Measurements from ENCODE around the gene TP53I3.

TP53I3 gene

GRCh38 chr2:24058564-24059271, 25.9 kb downstream of the TP53I3 start:
- no peak overlapping the region for H4K91ac ChIP-seq (ENCODE audit: low read depth, low read length, poor library complexity)
- H2AK5ac ChIP-seq (ENCODE audit: low read depth, low read length), result no peak overlapping the region
- H2BK120ac ChIP-seq (ENCODE audit: low read depth, low read length), result no peak overlapping the region
- H3K4me1 ChIP-seq (ENCODE audit: control insufficient read depth in 2 of 2, insufficient read depth in 1 of 2, low read depth in 1 of 2, low read length in 2 of 2), result no peaks in the 10 kb centered on the region
- WGBS, 2 donors (ENCODE audit: extremely low coverage in 2 of 2, insufficient read length in 2 of 2, insufficient replicate concordance in 1 of 2), result no CpG with 5 or more reads among the region's 4 CpGs
- H3K9ac ChIP-seq (ENCODE audit: low read depth, low read length, poor library complexity), result no peak overlapping the region
- no peaks in the 10 kb centered on the region for H3K27me3 ChIP-seq (ENCODE audit: control insufficient read depth in 3 of 3, insufficient read depth in 3 of 3, low read depth in 1 of 3, low read length in 3 of 3)
- no peak overlapping the region for H3K23ac ChIP-seq (ENCODE audit: low read depth, low read length, poor library complexity)
- no peak overlapping the region for H3K4me3 ChIP-seq (ENCODE audit: low read length in 2 of 2)
- no peak overlapping the region for H3K4ac ChIP-seq (ENCODE audit: low read length)
- no peak overlapping the region for H2BK15ac ChIP-seq (ENCODE audit: low read length)
- no peaks in the 10 kb centered on the region for H3K79me1 ChIP-seq (ENCODE audit: low read depth, low read length)
- no peak overlapping the region for H3K14ac ChIP-seq (ENCODE audit: low read length)
- H2AFZ ChIP-seq (ENCODE audit: low read length), result no peak overlapping the region
- peaks cover 3 to 9% of the 10 kb centered on the region in 2 donors for H3K36me3 ChIP-seq (replicated peaks in 1 of 2; ENCODE audit: control insufficient read depth in 2 of 2, insufficient read depth in 2 of 2, low read length in 2 of 2)
- no peak overlapping the region for H4K8ac ChIP-seq (ENCODE audit: low read depth, low read length)
- no peaks in the 10 kb centered on the region for H3K9me3 ChIP-seq (replicated peaks in 1 of 2; ENCODE audit: control insufficient read depth in 2 of 2, insufficient read depth in 1 of 2, low read depth in 1 of 2, low read length in 2 of 2)
- DNase-seq (ENCODE audit: low spot score), result no peak
- no peak overlapping the region for H3K27ac ChIP-seq (replicated peaks; ENCODE audit: low read length)
- H3K18ac ChIP-seq (ENCODE audit: low read length), result no peak overlapping the region
- no peak overlapping the region for H2BK12ac ChIP-seq (ENCODE audit: low read length)
- H2BK5ac ChIP-seq (ENCODE audit: low read length), result no peak overlapping the region
- H3K4me2 ChIP-seq (ENCODE audit: insufficient read depth, low read length, poor library complexity, severe bottlenecking), result no peak overlapping the region

- H3K18ac ChIP-seq (ENCODE audit: low read length), result no peak overlapping the region
- no peak overlapping the region for H3K14ac ChIP-seq (ENCODE audit: low read length)
- H3K27me3 ChIP-seq (ENCODE audit: control insufficient read depth in 3 of 3, insufficient read depth in 3 of 3, low read depth in 1 of 3, low read length in 3 of 3), result peaks cover 0 to under 1% (median 0%) of the 10 kb centered on the region in 3 experiments
- H2BK12ac ChIP-seq (ENCODE audit: low read length), result no peak overlapping the region
- no peak overlapping the region for H2BK15ac ChIP-seq (ENCODE audit: low read length)
- no peaks in the 10 kb centered on the region for H3K4me1 ChIP-seq (ENCODE audit: control insufficient read depth in 2 of 2, insufficient read depth in 1 of 2, low read depth in 1 of 2, low read length in 2 of 2)
- H4K91ac ChIP-seq (ENCODE audit: low read depth, low read length, poor library complexity), result no peak overlapping the region
- no peak overlapping the region for H3K27ac ChIP-seq (replicated peaks; ENCODE audit: low read length)
- no peak overlapping the region for H3K4ac ChIP-seq (ENCODE audit: low read length)
- no peaks in the 10 kb centered on the region for H3K79me1 ChIP-seq (ENCODE audit: low read depth, low read length)
- no peaks in the 10 kb centered on the region for H3K9me3 ChIP-seq (replicated peaks in 1 of 2; ENCODE audit: control insufficient read depth in 2 of 2, insufficient read depth in 1 of 2, low read depth in 1 of 2, low read length in 2 of 2)
- no peak overlapping the region for H3K4me3 ChIP-seq (ENCODE audit: low read length in 2 of 2)
- no peak overlapping the region for H4K8ac ChIP-seq (ENCODE audit: low read depth, low read length)
- no peak for DNase-seq (ENCODE audit: low spot score)
- no peak overlapping the region for H3K9ac ChIP-seq (ENCODE audit: low read depth, low read length, poor library complexity)
- H3K36me3 ChIP-seq (replicated peaks in 1 of 2; ENCODE audit: control insufficient read depth in 2 of 2, insufficient read depth in 2 of 2, low read length in 2 of 2), result no peaks in the 10 kb centered on the region
- no peak overlapping the region for H2AFZ ChIP-seq (ENCODE audit: low read length)
- no peak overlapping the region for H3K23ac ChIP-seq (ENCODE audit: low read depth, low read length, poor library complexity)
- H3K4me2 ChIP-seq (ENCODE audit: insufficient read depth, low read length, poor library complexity, severe bottlenecking), result no peak overlapping the region
- no peak overlapping the region for H2BK120ac ChIP-seq (ENCODE audit: low read depth, low read length)
- H2BK5ac ChIP-seq (ENCODE audit: low read length), result no peak overlapping the region
- no peak overlapping the region for H2AK5ac ChIP-seq (ENCODE audit: low read depth, low read length)
- WGBS, 2 donors (ENCODE audit: extremely low coverage in 2 of 2, insufficient read length in 2 of 2, insufficient replicate concordance in 1 of 2), result no CpG with 5 or more reads among the region's 6 CpGs
These were observed 28.9 kb downstream of the TP53I3 start for GRCh38 chr2:24055750-24056149.

DNA sequence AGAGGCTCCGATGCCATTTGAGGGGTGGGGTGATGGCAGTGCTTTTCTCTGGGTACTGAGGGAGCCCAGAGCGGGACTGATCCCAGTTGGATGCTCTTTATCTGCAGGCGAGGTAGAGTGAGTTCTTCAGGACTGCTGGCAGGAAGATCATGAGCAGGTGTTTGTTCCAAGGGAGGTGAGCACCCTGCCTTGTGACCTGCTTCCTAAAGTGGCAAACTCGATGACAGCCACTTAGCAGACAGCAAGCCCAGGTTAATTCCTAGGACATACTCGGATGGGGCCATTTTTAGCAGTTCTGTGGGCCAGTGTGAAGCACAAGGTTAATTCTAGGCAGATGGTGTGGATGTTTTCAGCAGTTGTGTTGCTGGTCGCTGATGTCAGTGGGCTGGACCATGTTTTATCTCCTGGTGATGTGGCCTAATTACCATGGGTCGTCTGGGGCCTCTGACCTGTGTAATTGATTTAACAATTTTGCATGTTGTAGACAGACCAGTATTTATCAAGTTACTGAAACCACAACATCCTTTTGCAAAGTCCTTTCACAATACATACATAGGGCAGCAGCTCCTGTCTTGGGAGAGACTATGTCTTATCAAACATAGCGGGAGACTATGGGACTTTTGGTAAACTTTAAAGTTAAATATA, 30.1 kb downstream of the TP53I3 start:
- Histone ChIP-seq H3K4me3 (ENCODE audit: low read length in 2 of 2) (no peak overlapping the region), H2AFZ (ENCODE audit: low read length) (no peak overlapping the region), H3K27me3 (ENCODE audit: control insufficient read depth in 3 of 3, insufficient read depth in 3 of 3, low read depth in 1 of 3, low read length in 3 of 3) (peaks cover 0 to 5% (median 0%) of the 10 kb centered on the region in 3 experiments), H3K23ac (ENCODE audit: low read depth, low read length, poor library complexity) (no peak overlapping the region), H3K4me1 (ENCODE audit: control insufficient read depth in 2 of 2, insufficient read depth in 1 of 2, low read depth in 1 of 2, low read length in 2 of 2) (peaks cover 0 to 2% of the 10 kb centered on the region in 2 donors), H4K8ac (ENCODE audit: low read depth, low read length) (no peak overlapping the region), H3K79me1 (ENCODE audit: low read depth, low read length) (no peaks in the 10 kb centered on the region), H2BK5ac (ENCODE audit: low read length) (no peak overlapping the region), H3K9ac (ENCODE audit: low read depth, low read length, poor library complexity) (no peak overlapping the region), H3K14ac (ENCODE audit: low read length) (no peak overlapping the region), H2BK12ac (ENCODE audit: low read length) (no peak overlapping the region), H2BK15ac (ENCODE audit: low read length) (no peak overlapping the region), H3K4me2 (ENCODE audit: insufficient read depth, low read length, poor library complexity, severe bottlenecking) (no peak overlapping the region), H4K91ac (ENCODE audit: low read depth, low read length, poor library complexity) (no peak overlapping the region), H3K18ac (ENCODE audit: low read length) (no peak overlapping the region), H3K27ac (replicated peaks; ENCODE audit: low read length) (no peak overlapping the region), H3K36me3 (replicated peaks in 1 of 2; ENCODE audit: control insufficient read depth in 2 of 2, insufficient read depth in 2 of 2, low read length in 2 of 2) (no peaks in the 10 kb centered on the region), H2AK5ac (ENCODE audit: low read depth, low read length) (no peak overlapping the region), H3K4ac (ENCODE audit: low read length) (no peak overlapping the region), H2BK120ac (ENCODE audit: low read depth, low read length) (no peak overlapping the region), H3K9me3 (replicated peaks in 1 of 2; ENCODE audit: control insufficient read depth in 2 of 2, insufficient read depth in 1 of 2, low read depth in 1 of 2, low read length in 2 of 2) (no peaks in the 10 kb centered on the region)
- no peak for DNase-seq (ENCODE audit: low spot score)
- no CpG with 5 or more reads among the region's 8 CpGs for WGBS, 2 donors (ENCODE audit: extremely low coverage in 2 of 2, insufficient read length in 2 of 2, insufficient replicate concordance in 1 of 2)

DNA sequence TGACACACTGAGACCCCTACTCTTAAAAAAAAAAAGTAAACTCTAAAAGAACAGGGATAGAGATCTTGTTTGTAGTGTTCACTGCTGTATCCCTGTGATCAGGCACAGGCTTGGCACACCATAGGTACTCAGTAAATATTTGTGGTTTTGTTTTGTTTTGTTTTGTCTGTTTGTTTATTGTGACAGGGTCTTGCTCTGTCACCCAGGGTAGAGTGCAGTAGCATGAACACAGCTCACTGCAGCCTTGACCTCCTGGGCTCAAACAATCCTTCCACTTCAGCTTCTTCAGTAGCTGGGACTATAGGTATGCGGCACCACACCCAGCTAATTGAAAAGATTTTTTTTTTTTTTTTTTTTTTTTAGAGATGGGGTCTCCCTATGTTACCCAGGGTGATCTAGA, 31.7 kb downstream of the TP53I3 start:
- no peak for DNase-seq (ENCODE audit: low spot score)

More for the DNA sequence above, 31.7 kb downstream of the TP53I3 start:
- WGBS, 2 donors (ENCODE audit: extremely low coverage in 2 of 2, insufficient read length in 2 of 2, insufficient replicate concordance in 1 of 2), result no CpG with 5 or more reads among the region's 1 CpG
- no peak overlapping the region for H4K91ac ChIP-seq (ENCODE audit: low read depth, low read length, poor library complexity)
- no peak overlapping the region for H2AFZ ChIP-seq (ENCODE audit: low read length)
- H3K4me3 ChIP-seq (ENCODE audit: low read length in 2 of 2), result no peak overlapping the region
- H3K14ac ChIP-seq (ENCODE audit: low read length), result no peak overlapping the region
- no peak overlapping the region for H2BK5ac ChIP-seq (ENCODE audit: low read length)
- H4K8ac ChIP-seq (ENCODE audit: low read depth, low read length), result no peak overlapping the region
- no peak overlapping the region for H2AK5ac ChIP-seq (ENCODE audit: low read depth, low read length)
- no peaks in the 10 kb centered on the region for H3K36me3 ChIP-seq (replicated peaks in 1 of 2; ENCODE audit: control insufficient read depth in 2 of 2, insufficient read depth in 2 of 2, low read length in 2 of 2)
- no peak overlapping the region for H2BK12ac ChIP-seq (ENCODE audit: low read length)
- peaks cover 0 to 8% (median 0%) of the 10 kb centered on the region in 3 experiments for H3K27me3 ChIP-seq (ENCODE audit: control insufficient read depth in 3 of 3, insufficient read depth in 3 of 3, low read depth in 1 of 3, low read length in 3 of 3)
- no peaks in the 10 kb centered on the region for H3K79me1 ChIP-seq (ENCODE audit: low read depth, low read length)
- no peaks in the 10 kb centered on the region for H3K9me3 ChIP-seq (replicated peaks in 1 of 2; ENCODE audit: control insufficient read depth in 2 of 2, insufficient read depth in 1 of 2, low read depth in 1 of 2, low read length in 2 of 2)
- H3K4me2 ChIP-seq (ENCODE audit: insufficient read depth, low read length, poor library complexity, severe bottlenecking), result no peak overlapping the region
- H3K4ac ChIP-seq (ENCODE audit: low read length), result no peak overlapping the region
- H3K9ac ChIP-seq (ENCODE audit: low read depth, low read length, poor library complexity), result no peak overlapping the region
- H2BK120ac ChIP-seq (ENCODE audit: low read depth, low read length), result no peak overlapping the region
- H3K27ac ChIP-seq (replicated peaks; ENCODE audit: low read length), result no peak overlapping the region
- no peak overlapping the region for H2BK15ac ChIP-seq (ENCODE audit: low read length)
- H3K4me1 ChIP-seq (ENCODE audit: control insufficient read depth in 2 of 2, insufficient read depth in 1 of 2, low read depth in 1 of 2, low read length in 2 of 2), result peaks cover 0 to 2% of the 10 kb centered on the region in 2 donors
- H3K23ac ChIP-seq (ENCODE audit: low read depth, low read length, poor library complexity), result no peak overlapping the region
- no peak overlapping the region for H3K18ac ChIP-seq (ENCODE audit: low read length)

All from neuronal stem cell (in vitro differentiated cells).